Stimulated activated CD4-positive, alpha-beta T cell treated with anti-CD3 and anti-CD28 coated beads, TNF-alpha, amount 100 ng/mL, for 4 hours (primary cell): Measurements from ENCODE around the gene DNAH17.

Experiments
- DNase-seq, 3 experiments: peaks; one replicate each; pipeline ENCODE4 v3.0.0-alpha.2; 2020; ENCODE audit warnings: low read depth in 3 of 3

Gene DNAH17

DNA sequence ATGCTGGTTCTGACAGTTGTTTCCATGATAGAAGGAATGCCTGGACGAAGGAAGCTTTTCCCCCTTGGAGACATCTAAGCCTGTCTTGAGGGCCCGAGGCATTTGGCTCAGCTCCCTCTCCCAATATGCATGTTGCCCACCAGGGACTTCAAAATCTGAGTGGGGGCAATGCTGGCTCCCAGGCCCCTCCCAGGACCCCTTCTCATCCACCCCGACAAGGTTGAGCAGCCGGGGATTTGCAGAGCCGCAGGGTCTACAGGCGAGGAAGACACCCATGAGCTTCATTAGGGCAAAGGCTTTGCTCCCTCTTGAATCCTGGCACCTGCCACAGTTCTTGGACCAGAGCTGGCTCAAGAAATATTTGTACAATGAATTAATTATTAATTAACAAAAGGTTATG is 25.1 kb upstream of the DNAH17 start:
- no peak for DNase-seq

DNA sequence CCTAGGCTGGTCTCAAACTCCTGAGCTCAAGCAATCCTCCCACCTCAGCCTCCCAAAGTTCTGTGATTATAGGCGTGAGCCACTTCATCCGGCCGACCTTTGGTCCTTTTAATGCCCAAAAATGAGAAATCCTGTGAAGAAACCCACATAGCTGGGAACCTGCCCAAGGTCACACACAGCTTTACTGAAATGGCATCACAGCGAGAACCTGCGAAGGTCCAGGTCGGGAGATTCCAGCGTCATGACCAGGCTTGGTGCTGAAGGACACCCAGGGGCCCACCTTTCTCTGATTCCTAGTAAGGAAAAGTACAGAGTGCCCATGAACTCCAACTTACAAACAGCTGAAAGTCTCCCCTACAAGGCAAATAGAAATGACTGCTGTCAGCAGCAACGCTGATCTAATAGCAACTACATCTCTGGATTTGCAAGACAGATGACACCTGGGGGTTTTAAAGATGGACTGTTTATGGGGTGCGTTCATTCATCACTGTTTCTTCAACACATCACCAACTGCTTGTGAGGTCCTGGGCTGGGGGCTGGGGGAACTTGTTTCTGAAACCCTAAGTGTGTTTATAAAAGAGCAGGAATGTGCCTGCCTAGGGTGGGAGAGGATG is 24.5 kb upstream of the DNAH17 start:
- DNase-seq: no peak

DNA sequence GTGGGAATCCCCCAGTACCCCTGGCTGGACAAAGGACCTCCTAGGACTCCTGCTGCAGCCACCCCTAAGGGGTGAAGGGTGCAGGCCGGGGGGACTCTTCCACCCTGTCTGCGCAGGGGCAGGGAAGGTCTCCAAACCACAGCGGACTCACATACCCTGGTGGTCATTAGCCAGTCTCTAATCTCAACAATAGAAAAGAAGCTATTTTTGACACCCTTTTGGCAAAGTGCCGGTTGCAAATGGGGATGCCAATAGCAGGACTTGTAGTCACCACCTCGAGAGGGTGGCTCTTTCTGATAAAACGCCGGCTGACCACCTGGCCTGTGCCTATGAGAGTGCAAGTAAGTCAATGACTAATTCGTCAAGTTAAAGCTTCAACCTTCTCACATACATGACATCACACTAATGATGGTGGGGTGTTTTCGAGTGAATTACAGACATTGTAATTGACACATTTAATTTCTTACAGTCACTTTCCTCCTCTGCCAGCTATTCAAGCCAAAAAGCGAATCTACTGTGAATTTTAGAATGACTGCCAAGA is 23.1 kb upstream of the DNAH17 start:
- DNase-seq: no peak

DNA sequence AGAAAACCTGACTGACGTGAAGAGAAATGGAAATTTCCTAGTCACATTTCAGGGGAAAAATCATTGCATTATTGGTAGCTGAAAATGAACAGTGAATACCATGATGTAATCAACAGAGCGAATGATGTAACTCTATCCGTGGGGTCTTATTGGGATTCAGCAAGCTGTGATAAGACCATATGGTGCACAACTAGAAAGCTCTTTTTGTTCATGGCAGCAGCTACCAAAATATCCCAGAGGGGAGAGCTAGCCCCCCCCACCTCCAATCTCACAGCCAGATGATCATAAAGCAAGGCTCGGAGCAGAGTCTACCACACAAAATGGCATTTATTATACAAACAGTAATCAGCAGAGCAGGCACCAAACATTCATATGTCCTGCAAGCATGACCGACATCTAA is 22.2 kb upstream of the DNAH17 start:
- no peak for DNase-seq

DNA sequence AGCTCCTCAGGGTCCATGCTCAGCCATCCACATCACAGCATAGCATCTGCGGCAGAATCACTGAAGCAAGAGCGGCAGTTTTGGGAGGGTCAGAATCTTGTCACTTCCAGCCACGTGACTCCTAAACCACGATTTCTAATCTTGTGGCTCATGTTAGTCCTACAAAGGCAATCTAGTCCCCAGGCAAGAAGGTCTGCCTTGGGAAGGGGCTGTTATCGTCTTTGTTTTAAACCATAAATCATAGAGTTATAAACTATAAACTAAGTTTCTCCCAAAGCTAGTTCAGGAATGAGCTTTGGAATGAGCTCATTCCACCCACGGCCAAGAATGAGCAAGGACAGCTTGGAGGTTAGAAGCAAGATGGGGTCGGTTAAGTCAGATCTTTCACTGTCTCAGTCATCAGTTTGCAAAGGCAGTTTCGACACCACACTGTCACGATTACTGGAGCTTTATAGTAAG is 20.8 kb upstream of the DNAH17 start:
- DNase-seq: no peak

DNA sequence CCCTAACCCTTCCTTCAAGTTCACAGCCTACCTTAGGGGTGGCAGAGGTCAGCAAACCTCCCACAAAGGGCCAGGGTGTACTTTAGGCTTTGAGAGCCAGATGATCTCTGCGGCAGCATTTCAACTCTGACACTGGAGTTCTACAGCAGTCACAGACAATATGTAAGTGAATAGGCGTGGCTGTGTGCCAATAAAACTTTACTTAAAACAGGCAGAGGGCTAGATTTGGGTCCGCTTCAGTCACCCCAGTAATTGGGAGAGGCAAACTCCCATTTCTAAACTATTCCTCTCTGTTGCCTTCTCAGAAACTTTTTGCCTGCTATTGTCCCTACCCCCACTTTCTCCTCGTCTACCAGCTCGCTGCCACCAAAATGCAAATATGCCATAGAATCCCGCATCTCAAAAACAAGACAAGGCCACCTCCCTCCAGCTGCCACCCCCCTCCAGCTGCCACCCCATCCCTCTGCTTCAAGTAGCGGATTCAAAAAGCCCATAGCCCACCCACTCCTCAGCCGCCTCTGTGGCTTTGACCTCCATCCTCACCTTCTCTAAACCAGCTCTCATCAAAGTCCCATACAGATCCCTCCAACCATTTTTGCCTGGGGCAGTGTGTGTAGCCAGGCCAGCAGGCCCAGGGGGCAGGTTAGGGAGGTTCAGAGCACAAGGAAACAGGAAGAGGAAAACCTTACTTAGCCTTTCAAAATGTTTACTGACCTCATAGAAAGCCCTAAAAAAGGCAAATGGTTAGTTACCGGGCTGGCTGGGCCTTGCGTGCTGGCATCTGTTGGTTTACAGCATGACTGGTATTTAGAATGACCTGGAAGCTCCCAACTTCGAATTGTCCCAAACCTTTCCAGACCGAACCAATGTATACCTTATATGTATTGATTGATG is 19.9 kb upstream of the DNAH17 start:
- DNase-seq: no peak

DNA sequence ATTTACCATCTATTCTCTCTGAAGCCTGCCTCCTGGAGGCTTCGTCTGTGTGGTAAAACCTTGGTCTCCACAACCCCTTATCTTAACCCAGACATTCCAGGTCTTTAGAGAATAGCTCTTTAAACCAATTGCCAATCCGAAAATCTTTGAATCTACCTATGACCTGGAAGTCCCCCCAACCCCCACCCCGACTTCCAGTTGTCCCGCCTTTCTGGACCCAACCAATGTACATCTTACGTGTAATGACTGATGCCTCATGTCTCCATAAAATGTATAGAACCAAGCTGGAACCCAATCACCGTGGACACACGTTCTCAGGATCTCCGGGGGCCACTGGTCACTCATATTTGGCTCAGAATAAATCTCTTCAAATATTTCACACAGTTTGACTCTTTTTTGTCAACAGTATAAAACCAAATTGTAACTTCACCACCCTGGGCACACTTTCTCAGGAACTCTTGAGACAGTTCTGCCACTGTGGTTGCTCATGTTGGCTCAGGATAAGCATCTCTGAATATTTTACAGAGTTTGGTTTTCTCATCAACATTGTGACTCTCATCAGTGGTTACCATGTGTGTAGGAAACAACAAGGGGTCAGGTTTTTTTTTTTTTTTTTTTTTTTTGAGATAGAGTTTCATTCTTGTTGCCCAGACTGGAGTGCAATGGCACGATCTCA is 18.1 kb upstream of the DNAH17 start:
- DNase-seq: no peak

DNA sequence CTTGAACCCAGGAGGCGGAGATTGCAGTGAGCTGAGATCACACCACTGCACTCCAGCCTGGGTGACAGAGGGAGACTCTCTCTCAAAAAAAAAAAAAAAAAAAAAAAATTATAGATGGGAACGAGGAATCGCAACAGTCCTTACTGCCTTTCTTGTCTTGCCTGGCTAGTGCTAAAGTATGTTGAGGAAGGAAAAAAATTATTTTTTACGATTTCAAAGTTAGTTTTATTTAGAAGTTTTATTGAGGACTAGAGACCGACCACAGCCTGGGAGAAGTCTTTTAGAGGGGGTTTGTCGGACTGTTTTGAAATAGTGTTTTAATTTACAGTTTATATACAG is 15.8 kb upstream of the DNAH17 start:
- DNase-seq: no peak

DNA sequence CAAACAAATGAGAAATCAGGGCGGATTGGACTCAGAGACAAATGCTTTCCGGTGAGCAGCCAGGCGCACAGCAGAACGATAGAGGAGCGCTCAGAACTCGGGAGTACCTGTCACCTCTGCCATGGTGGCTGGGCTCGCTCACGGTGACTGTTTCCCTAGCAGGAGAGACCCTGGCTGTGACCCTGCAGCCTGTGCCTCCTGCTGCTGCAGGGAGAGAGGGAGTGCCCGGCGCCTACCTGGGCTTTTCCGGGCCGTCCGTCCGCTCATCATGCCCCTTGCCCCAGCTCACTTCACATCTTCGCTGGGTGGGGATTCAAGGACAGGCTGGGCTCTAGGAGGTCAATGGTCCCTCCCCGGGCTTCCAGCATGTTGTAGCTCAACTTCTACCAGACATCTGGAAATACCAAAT is 14.1 kb upstream of the DNAH17 start:
- no peak for DNase-seq

DNA sequence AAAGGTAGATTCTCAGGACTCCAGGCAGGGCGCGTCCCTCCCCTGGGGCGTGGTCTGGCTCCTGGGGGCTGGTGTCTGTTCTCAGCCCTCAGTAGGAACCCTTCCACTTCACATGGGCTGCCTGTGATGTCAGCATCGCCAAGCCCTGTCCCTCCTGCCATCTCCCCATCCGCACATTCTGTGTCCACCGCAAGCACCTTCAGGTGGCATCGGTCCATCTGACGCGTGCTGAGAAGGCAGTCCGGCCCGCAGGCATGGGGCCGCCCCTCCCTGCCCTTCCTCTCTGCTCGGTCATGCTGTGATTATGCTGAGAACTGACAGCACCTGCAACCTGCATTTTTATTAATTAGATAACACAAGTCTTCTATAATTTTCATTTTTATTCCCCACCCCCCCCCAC is 12.7 kb upstream of the DNAH17 start:
- no peak for DNase-seq

DNA sequence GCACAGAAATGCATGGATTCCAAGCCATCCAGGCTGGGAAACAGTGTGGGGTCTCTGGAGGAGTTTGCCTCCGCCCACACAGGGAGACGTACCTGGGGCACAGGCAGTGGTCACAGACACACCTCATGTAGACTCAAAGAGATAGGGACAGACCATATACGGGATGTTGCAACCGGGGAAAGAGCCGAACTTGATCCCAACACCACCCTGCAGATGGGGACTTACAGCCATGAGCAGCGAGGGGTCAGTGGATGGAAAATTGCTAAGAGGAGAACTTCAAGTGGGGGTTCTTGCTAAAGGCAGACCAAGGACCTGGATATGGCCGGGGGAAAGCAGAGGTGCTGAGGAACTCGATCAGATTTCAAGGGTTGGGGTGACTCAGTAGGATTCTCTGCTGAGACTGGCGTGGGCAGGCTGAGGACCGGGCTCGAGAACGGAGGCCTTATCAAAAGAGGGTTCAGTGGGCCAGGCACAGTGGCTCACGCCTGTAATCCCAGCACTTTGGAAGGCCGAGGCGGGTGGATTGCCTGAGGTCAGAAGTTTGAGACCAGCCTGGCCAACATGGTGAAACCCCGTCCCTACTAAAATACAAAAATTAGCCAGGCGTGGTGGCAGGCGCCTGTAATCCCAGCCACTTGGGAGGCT is 12.0 kb upstream of the DNAH17 start:
- no peak for DNase-seq

DNA sequence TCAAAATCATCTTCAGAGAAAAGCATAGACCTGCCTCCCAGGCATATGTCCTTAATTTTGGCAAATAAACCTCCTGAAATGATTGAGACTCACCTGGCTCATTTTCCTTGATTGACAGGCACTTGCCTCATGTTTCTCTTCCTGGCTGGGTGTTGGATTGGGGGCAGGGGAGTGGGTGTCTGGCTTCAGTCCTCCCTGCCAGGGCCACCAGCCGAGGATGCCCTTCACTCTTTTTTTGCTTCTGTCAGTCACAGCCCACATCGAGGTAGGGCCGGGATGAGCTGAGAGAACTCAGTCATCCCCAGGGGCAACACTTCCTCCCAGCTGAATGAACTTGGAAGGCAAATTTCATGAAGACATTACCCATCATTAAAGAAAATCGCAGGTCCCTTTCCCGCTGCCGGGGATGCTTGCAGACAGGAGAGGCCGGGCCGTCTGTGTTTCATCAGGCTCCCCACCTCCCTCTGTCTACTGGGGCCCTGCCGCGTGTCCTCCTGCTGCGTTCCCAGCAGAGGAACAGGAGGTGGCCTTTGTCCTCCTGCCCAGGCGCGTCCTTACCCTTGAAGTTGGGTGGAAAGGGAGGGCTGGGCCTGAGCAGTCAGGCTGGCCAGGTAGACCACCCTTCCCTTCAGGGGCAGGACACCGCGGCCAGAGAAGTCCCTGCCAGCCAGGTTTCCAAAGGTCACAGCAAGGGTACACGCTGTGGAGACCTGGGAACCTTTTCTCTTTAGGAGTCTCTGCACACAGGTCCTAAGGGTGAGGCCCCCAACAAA is 11.2 kb upstream of the DNAH17 start:
- DNase-seq: no peak

DNA sequence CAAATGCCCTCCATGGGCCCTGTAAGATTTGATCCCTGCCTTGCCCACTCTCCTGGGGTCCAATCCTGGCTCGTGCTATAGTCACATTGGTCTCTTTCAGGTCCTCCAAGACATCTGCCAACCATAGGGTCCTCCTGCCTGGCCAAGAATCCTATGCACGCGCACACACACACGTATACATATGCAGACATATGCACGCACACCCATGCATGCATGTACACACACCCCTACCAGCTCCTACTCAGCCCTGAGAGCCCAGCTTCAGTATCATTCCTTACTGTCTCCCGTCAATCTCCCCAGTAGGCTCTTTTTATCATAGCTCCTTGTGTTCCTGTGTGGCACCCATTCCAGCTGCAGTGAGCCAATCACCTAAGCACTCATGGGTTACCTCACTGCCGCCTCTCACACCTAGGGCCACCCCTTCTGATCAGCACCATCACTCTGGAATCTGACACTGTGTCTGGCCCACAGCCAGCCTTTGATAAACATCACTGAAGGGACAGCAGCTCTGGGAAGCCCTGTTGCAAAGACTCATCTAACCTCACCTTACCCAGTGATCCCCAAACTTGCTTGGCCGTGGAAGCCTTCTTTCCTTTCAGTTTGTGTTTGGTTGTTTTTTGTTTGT is 7.9 kb upstream of the DNAH17 start:
- DNase-seq: no peak

DNA sequence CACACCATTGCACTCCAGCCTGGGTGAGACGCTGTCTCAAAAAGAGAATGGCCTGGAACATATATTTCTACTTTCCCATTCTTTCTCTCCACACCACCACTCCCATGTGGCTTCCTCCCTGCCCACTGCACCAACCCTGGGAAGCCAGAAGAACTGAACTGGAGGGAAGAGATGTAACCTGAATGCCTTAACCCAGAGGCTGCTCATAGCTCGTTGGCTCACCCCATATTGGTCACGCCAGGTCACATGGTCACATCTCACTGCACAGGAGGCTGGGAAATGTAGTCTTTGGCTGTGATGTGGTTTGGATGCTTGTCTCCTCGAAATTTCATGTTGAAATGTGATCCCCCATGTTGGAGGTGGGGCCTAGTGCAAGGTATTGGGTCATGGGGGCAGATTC is 5.9 kb upstream of the DNAH17 start:
- no peak for DNase-seq

DNA sequence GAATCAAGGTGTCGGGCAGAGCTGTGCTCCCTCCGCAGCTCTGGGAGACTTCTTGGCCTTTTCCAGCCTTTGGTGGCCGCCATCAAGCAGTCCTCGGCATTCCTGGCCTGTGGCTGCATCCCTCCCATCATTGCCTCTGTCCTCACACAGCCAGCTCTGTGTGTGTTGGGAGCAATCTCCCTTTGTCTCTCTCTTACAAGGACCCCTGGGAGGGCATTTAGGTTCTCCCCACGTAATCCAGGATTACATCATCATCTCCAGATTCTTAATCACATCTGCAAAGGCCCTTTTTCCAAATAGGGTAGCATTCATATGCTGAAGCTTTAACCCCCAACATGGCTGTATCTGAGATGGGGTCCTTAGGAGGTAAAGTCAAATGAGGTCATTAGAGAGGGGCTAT is 4.1 kb upstream of the DNAH17 start:
- DNase-seq: no peak

DNA sequence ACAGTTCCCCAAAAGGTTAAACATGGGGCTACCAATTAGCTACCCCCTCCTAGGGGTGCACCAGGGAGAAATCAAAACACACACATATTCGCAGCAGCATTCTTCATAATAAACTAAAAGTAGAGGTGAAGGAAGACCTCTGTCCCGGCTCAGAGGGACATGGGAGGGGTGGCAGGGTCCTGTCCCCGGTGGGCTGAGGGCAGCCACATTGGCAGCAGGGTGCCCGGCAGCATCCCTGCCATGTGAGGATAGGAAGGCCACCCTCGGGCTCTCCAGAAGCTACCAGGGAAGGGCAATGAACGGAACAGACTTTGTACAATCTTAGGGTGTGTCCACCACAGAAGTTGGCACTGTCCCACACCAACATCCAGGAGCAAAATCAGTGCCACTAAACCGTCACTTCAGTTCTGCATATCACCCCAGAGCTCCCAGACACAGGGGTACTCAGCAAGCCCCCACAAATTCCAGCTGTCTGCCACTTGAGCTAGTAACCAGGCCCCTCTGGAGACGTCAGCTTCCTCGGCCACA is 3.1 kb upstream of the DNAH17 start:
- no peak for DNase-seq

DNA sequence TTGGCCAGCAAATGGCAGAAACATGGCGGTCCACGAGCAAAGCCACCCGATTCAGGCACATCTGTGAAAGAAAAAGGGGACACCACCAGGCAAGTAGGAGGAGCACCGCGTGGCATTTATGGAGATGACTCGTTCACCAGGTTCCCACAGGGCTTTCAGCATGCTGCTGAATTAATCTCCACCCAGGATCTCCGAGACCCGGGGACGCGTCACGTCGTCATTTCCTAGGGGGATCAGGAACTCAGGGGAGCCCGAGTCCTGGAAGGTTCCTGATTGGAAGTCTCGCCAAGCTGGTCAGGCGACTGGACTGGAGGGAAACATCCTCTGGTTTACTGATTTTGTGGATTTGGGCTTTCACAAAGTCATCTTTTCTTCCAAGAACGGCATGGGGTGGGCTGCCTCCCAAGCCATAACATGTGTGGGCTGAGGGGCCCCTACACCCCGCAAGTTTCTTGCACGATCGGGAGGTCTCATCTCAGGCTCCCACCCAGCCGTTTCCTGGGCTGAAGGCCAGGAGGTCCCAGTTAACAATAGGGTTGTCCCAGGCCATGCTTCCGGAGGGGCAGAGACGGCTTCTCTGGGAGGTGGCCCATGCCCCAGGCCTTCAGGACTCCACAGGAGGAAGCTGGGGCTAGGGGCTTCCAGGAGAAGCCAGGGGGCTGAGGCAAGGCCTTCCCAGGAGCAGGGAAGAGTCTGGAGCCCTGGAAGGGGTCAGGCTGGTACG is 645 bp downstream of the DNAH17 start:
- no peak for DNase-seq

DNA sequence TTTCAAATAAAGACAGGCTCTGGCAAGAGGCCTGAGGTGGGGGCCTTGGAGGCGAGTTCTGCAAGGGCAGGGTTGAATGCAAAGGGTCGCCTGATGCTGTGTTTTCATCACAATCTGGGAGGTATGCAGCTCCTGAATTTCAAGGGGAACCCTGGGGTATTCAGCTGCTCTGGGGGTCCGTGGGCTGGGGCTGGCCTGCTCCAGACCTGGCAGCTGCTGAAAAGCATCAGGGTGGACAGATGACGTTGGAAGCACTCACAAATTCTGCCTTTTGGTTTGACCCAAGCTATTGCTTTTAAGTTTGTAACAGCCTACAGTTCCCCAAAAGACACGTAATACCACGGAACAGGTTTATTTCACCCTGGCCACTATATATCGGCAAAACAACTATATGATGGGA is 1.3 kb downstream of the DNAH17 start:
- DNase-seq: no peak

DNA sequence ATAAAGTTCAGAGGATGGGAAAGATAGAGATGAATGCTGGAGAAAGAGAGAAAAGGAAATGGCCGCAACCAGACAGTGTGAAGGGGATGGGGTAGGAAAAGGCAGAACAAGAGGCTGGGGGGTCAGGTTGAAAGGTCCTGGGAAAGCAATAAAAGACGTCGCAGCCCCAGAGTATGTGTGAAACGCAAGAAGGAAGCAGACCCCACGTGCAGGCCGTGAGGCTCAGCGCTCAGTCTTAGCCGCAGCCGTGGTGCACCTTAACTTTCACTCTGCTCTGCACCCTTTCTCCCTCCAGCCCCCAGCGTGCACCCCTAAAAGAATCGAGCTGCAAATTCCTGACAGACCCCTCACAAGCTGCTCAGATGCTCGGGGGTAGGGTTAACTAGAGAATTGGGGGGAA is 1.9 kb downstream of the DNAH17 start:
- no peak for DNase-seq

DNA sequence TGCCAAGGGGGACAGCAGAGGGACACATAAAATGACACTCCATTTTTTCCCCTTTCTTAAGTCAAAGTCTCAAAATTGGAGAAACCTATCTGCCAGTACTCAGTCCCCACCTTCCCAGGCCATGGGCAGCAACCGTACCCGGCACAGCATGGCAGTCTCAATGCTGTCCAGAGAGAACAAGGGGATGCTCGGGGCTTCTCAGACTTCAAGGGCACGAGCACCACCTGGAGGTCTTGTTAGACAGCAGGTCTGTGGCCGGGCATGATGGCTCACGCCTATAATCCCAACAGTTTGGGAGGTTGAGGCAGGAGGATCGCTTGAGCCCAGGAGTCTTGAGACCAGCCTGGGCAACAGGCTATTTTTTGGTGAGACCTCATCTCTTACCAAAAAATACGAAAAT is 3.2 kb downstream of the DNAH17 start:
- no peak for DNase-seq
